ENCODE measurements around the gene SLFN13.

DNA sequence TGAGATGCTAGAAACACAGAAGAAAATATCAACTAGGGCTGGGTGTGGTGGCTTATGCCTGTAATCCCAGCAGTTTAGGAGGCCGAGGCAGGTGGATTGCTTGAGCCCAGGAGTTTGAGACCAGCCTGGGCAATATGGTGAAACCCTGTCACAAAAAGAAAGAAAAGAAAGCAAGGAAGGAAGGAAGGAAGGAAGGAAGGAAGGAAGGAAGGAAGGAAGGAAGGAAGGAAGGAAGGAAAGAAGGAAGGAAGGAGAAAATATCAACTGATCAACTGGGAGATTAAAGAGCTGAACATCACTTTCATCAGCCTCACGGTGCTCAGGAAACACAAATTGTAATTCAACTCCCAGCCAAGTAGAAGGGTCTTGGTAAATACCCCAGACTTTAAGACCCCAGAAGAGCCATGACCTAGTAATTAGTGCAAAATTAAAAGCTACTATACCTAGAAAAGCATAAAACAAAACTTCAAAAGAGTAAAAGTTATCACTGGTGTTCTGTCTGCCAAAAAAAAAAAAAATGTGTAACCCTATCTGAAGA, 27.8 kb upstream of the SLFN13 start:
- TF ChIP-seq YY1 (IDR thresholded peaks at IDR 0.05; ENCODE audit: extremely low read depth, insufficient replicate concordance, low read depth, low read length), result no peak
- TF ChIP-seq, protein P1, sequence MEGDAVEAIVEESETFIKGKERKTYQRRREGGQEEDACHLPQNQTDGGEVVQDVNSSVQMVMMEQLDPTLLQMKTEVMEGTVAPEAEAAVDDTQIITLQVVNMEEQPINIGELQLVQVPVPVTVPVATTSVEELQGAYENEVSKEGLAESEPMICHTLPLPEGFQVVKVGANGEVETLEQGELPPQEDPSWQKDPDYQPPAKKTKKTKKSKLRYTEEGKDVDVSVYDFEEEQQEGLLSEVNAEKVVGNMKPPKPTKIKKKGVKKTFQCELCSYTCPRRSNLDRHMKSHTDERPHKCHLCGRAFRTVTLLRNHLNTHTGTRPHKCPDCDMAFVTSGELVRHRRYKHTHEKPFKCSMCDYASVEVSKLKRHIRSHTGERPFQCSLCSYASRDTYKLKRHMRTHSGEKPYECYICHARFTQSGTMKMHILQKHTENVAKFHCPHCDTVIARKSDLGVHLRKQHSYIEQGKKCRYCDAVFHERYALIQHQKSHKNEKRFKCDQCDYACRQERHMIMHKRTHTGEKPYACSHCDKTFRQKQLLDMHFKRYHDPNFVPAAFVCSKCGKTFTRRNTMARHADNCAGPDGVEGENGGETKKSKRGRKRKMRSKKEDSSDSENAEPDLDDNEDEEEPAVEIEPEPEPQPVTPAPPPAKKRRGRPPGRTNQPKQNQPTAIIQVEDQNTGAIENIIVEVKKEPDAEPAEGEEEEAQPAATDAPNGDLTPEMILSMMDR (IDR thresholded peaks at IDR 0.05 in 2 of 3, conservative IDR thresholded peaks at IDR 0.05 in 1 of 3; ENCODE audit: borderline replicate concordance in 1 of 3, insufficient read depth in 1 of 3, low read depth in 2 of 3, low read length in 2 of 3), result no peak
- TF ChIP-seq, protein P2, sequence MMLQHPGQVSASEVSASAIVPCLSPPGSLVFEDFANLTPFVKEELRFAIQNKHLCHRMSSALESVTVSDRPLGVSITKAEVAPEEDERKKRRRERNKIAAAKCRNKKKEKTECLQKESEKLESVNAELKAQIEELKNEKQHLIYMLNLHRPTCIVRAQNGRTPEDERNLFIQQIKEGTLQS (IDR thresholded peaks at IDR 0.05), result no peak
- TF ChIP-seq SP1 (IDR thresholded peaks at IDR 0.05; ENCODE audit: low read depth), result no peak
- TF ChIP-seq POLR2AphosphoS5 (IDR thresholded peaks at IDR 0.05; ENCODE audit: low read depth, low read length), result no peak
- no peak for TF ChIP-seq EZH2 (IDR thresholded peaks at IDR 0.05)
- no peak for TF ChIP-seq RAD21 (IDR thresholded peaks at IDR 0.05; ENCODE audit: low read depth)
- TF ChIP-seq, protein P3, sequence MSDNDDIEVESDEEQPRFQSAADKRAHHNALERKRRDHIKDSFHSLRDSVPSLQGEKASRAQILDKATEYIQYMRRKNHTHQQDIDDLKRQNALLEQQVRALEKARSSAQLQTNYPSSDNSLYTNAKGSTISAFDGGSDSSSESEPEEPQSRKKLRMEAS (IDR thresholded peaks at IDR 0.05), result no peak
- no peak for TF ChIP-seq SIN3A (IDR thresholded peaks at IDR 0.05; ENCODE audit: low read depth)
- TF ChIP-seq, protein P4, sequence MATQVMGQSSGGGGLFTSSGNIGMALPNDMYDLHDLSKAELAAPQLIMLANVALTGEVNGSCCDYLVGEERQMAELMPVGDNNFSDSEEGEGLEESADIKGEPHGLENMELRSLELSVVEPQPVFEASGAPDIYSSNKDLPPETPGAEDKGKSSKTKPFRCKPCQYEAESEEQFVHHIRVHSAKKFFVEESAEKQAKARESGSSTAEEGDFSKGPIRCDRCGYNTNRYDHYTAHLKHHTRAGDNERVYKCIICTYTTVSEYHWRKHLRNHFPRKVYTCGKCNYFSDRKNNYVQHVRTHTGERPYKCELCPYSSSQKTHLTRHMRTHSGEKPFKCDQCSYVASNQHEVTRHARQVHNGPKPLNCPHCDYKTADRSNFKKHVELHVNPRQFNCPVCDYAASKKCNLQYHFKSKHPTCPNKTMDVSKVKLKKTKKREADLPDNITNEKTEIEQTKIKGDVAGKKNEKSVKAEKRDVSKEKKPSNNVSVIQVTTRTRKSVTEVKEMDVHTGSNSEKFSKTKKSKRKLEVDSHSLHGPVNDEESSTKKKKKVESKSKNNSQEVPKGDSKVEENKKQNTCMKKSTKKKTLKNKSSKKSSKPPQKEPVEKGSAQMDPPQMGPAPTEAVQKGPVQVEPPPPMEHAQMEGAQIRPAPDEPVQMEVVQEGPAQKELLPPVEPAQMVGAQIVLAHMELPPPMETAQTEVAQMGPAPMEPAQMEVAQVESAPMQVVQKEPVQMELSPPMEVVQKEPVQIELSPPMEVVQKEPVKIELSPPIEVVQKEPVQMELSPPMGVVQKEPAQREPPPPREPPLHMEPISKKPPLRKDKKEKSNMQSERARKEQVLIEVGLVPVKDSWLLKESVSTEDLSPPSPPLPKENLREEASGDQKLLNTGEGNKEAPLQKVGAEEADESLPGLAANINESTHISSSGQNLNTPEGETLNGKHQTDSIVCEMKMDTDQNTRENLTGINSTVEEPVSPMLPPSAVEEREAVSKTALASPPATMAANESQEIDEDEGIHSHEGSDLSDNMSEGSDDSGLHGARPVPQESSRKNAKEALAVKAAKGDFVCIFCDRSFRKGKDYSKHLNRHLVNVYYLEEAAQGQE (IDR thresholded peaks at IDR 0.05; ENCODE audit: low read depth), result no peak
- TF ChIP-seq EGR1 (IDR thresholded peaks at IDR 0.05; ENCODE audit: low read depth), result no peak
- no peak for TF ChIP-seq CEBPB (IDR thresholded peaks at IDR 0.05; ENCODE audit: low read depth)
